Keratinocyte (primary cell): Measurements from ENCODE around the gene DGCR8. TPM values are rescaled to one million over a fixed set of nuclear protein-coding genes. Genes with fewer than 3 reads are reported as not detected.

Experiments used
- DNase-seq: peaks from one replicate; pipeline ENCODE4 v3.0.0-alpha.2; 2011; ENCODE audit warnings: low read depth, missing footprints, low spot score
- FAIRE-seq: peaks from 2 replicates; lab custom pipeline; 2011; peaks lifted over from hg19 to GRCh38; lab: Jason Lieb, UNC
- H2AFZ ChIP-seq: 2 replicates; pipeline ENCODE4 v1.6.0; 2012; ENCODE audit warnings: low read length, control low read depth, inconsistent platforms; ENCODE audit not compliant: control insufficient read depth
- H3K27ac ChIP-seq: 2 replicates; pipeline ENCODE4 v1.5.1; 2011; ENCODE audit warnings: low read length; ENCODE audit not compliant: control insufficient read depth, insufficient read depth
- H3K27me3 ChIP-seq: 3 replicates; pipeline ENCODE4 v1.6.0; 2011; ENCODE audit warnings: low read length; ENCODE audit not compliant: control insufficient read depth, insufficient read depth; ENCODE audit errors: extremely low read depth
- H3K36me3 ChIP-seq, 2 experiments: 2 replicates in 1 of 2; 3 replicates in 1 of 2; pipeline ENCODE4 v1.5.1; 2011; ENCODE audit warnings: low read length in 2 of 2, mild to moderate bottlenecking in 1 of 2; ENCODE audit not compliant: control insufficient read depth in 2 of 2, insufficient read depth in 2 of 2; ENCODE audit errors: extremely low read depth in 1 of 2
- H3K4me1 ChIP-seq: 3 replicates; pipeline ENCODE4 v1.5.1; 2011; ENCODE audit warnings: low read length; ENCODE audit not compliant: control insufficient read depth, insufficient read depth; ENCODE audit errors: extremely low read depth
- H3K4me2 ChIP-seq: 3 replicates; pipeline ENCODE4 v1.6.0; 2011; ENCODE audit warnings: low read depth, low read length; ENCODE audit not compliant: control insufficient read depth, insufficient read depth; ENCODE audit errors: extremely low read depth
- H3K4me3 ChIP-seq, 3 experiments: fragments of 200-600 bp in 1 of 3; sonication (generic) in 1 of 3; 2 replicates in 2 of 3; 3 replicates in 1 of 3; pipeline ENCODE4 v1.5.1; 2011 to 2016; ENCODE audit warnings: low read length in 3 of 3, mild to moderate bottlenecking in 3 of 3, control low read depth in 2 of 3, inconsistent platforms in 1 of 3, low read depth in 1 of 3, mixed read lengths in 1 of 3, mixed run types in 1 of 3, moderate library complexity in 1 of 3; ENCODE audit not compliant: control insufficient read depth in 2 of 3, insufficient read depth in 2 of 3; ENCODE audit errors: extremely low read depth in 1 of 3
- H3K79me2 ChIP-seq: 2 replicates; pipeline ENCODE4 v1.6.0; 2012; ENCODE audit warnings: low read length; ENCODE audit not compliant: control insufficient read depth, insufficient read depth
- H3K9ac ChIP-seq: 3 replicates; pipeline ENCODE4 v1.6.0; 2011; ENCODE audit warnings: low read length; ENCODE audit not compliant: control insufficient read depth, insufficient read depth; ENCODE audit errors: extremely low read depth
- H3K9me1 ChIP-seq: 3 replicates; pipeline ENCODE4 v1.6.0; 2011; ENCODE audit warnings: low read length; ENCODE audit not compliant: control insufficient read depth, insufficient read depth; ENCODE audit errors: extremely low read depth
- H3K9me3 ChIP-seq: 2 replicates; pipeline ENCODE4 v1.5.1; 2012; ENCODE audit warnings: low read depth, low read length; ENCODE audit not compliant: control insufficient read depth
- H4K20me1 ChIP-seq: 3 replicates; pipeline ENCODE4 v1.6.0; 2011; ENCODE audit warnings: low read length; ENCODE audit not compliant: control insufficient read depth, insufficient read depth; ENCODE audit errors: extremely low read depth
- EZH2 ChIP-seq: IDR thresholded peaks from one replicate; pipeline ENCODE4 v1.6.1; 2012; ENCODE audit warnings: inconsistent platforms, mild to moderate bottlenecking, low read length, moderate library complexity
- dilution Hi-C: fragments of 300-500 bp; cut with MboI; formaldehyde crosslinking; loops from one replicate; pipeline ENCODE4 v1.7.0; 2020; ENCODE audit warnings: low sequenced_read_pairs; ENCODE audit not compliant: extremely low pct_ligation_motif_present
- polyA plus RNA-seq, 5 experiments: library from polyadenylated mRNA; depleted of rRNA in 3 of 5; stranded (reverse) in 3 of 5; stranded (forward) in 1 of 5; unstranded in 1 of 5; fragments of >200 nt; gene quantifications; 1 replicate in 1 of 5; 2 replicates in 3 of 5; 3 replicates in 1 of 5; pipeline versions ENCODE4 v1.2.1 to v1.2.3, GENCODE V29; 2011 to 2012; ENCODE audit warnings: missing spikeins in 2 of 5, low read depth in 1 of 5, low replicate concordance in 1 of 5
- TF ChIP-seq, protein P1 (sequence below), 3 experiments: IDR thresholded peaks in 1 of 3; conservative IDR thresholded peaks in 1 of 3; optimal IDR thresholded peaks in 1 of 3; 2 replicates in 2 of 3; 3 replicates in 1 of 3; pipeline versions ENCODE3 to v1.5.1; 2011; ENCODE audit warnings: low read length in 3 of 3, mild to moderate bottlenecking in 3 of 3, moderate library complexity in 2 of 3, control low read depth in 1 of 3, inconsistent platforms in 1 of 3; ENCODE audit not compliant: insufficient read depth in 2 of 3; ENCODE audit errors: extremely low read depth in 1 of 3

The DGCR8 gene
- polyA plus RNA-seq, 1 donor (not counting 4 experiments of a cell fraction or from before 2014, with no cell fraction given), result 17.2 TPM

DNA sequence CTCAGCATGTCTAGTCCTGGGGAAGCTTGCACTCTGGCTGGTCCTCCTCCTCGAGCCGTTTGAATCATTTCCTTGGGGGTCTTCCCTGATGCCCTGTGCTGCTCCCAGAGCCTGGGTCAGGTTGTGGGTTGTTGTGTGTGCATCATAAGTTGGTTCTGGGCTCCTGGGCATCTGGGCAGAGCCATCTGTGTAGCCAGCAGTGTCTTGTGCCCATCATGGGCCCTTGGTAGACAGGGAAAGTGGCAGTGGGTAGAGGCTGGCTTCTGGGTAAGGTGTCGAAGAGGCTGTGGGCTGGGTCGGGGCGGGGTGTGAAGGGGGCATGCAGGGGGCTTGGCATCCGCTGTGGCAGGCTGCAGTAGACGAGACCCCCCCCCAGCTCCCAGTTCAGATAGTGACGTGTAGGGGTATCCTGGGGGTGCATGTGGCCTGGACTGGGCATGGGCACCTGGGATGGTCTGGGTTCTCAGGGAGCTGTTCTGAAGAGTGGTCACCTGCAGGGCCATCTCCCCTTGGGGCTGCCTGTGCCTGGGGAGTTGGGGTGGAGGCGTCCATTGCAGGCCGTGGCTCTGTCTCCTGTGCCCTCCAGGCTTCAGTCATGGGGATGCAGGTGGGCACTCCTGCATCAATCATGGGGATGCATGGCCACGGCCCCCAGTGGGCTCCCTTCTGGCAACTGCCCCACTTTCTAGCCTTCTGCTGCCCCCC, 44.2 kb downstream of the DGCR8 start:
- Histone ChIP-seq H3K9me1 (no peaks in the 10 kb centered on the region), H3K79me2 (peaks cover 49% of the 10 kb centered on the region), H3K4me1 (no peaks in the 10 kb centered on the region), H3K4me2 (no peak overlapping the region), H3K9me3 (no peaks in the 10 kb centered on the region), H2AFZ (no peak overlapping the region), H3K27me3 (no peaks in the 10 kb centered on the region), H3K36me3 (peaks cover 29 to 43% of the 10 kb centered on the region in 2 experiments), H3K4me3 (no peak overlapping the region), H3K9ac (no peak overlapping the region), H3K27ac (no peak overlapping the region), H4K20me1 (peaks cover 2% of the 10 kb centered on the region)
- dilution Hi-C loops, result no loop called here
- FAIRE-seq (no peak), DNase-seq (no peak)
- TF ChIP-seq, protein P1, sequence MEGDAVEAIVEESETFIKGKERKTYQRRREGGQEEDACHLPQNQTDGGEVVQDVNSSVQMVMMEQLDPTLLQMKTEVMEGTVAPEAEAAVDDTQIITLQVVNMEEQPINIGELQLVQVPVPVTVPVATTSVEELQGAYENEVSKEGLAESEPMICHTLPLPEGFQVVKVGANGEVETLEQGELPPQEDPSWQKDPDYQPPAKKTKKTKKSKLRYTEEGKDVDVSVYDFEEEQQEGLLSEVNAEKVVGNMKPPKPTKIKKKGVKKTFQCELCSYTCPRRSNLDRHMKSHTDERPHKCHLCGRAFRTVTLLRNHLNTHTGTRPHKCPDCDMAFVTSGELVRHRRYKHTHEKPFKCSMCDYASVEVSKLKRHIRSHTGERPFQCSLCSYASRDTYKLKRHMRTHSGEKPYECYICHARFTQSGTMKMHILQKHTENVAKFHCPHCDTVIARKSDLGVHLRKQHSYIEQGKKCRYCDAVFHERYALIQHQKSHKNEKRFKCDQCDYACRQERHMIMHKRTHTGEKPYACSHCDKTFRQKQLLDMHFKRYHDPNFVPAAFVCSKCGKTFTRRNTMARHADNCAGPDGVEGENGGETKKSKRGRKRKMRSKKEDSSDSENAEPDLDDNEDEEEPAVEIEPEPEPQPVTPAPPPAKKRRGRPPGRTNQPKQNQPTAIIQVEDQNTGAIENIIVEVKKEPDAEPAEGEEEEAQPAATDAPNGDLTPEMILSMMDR (optimal IDR thresholded peaks at IDR 0.05 in 1 of 3, IDR thresholded peaks at IDR 0.05 in 1 of 3, conservative IDR thresholded peaks at IDR 0.05 in 1 of 3; ENCODE audit: extremely low read depth in 1 of 3, insufficient read depth in 2 of 3, low read length in 3 of 3), result no peak
- TF ChIP-seq EZH2, result no peak

GRCh38 chr22:20125201-20126174, 45.4 kb downstream of the DGCR8 start:
- H3K9me3 ChIP-seq, result no peaks in the 10 kb centered on the region
- H3K4me2 ChIP-seq, result no peak overlapping the region
- no peaks in the 10 kb centered on the region for H3K27me3 ChIP-seq
- dilution Hi-C loops, result no loop called here
- H3K9ac ChIP-seq, result no peak overlapping the region
- H3K27ac ChIP-seq, result no peak overlapping the region
- no peaks in the 10 kb centered on the region for H3K4me1 ChIP-seq
- peaks cover 21 to 32% of the 10 kb centered on the region in 2 experiments for H3K36me3 ChIP-seq
- no peak for FAIRE-seq
- H4K20me1 ChIP-seq, result peaks cover 2% of the 10 kb centered on the region
- no peaks in the 10 kb centered on the region for H3K9me1 ChIP-seq
- no peak for DNase-seq
- H3K79me2 ChIP-seq, result peaks cover 36% of the 10 kb centered on the region
- no peak overlapping the region for H3K4me3 ChIP-seq
- TF ChIP-seq, protein P1 (optimal IDR thresholded peaks at IDR 0.05 in 1 of 3, IDR thresholded peaks at IDR 0.05 in 1 of 3, conservative IDR thresholded peaks at IDR 0.05 in 1 of 3; ENCODE audit: extremely low read depth in 1 of 3, insufficient read depth in 2 of 3, low read length in 3 of 3), result no peak
- no peak for TF ChIP-seq EZH2
- H2AFZ ChIP-seq, result no peak overlapping the region
